GM19372 (cell line): Measurements from ENCODE around the gene FARSB.
A peak's percentile ranks its signal among the peaks of the same experiment; 100 is the strongest.
"Not testable (repeated sequence)": the region's sequence is repeated elsewhere in the genome, so short reads cannot be mapped to it uniquely, and the experiment has no call there.

Experiments used
- ATAC-seq: cut with Tn5 transposase; IDR thresholded peaks from one replicate; pipeline ENCODE4 v1.9.1; 2021; ENCODE audit warnings: mild to moderate bottlenecking, low read depth, moderate library complexity; ENCODE audit not compliant: unreplicated experiment

Gene FARSB

DNA sequence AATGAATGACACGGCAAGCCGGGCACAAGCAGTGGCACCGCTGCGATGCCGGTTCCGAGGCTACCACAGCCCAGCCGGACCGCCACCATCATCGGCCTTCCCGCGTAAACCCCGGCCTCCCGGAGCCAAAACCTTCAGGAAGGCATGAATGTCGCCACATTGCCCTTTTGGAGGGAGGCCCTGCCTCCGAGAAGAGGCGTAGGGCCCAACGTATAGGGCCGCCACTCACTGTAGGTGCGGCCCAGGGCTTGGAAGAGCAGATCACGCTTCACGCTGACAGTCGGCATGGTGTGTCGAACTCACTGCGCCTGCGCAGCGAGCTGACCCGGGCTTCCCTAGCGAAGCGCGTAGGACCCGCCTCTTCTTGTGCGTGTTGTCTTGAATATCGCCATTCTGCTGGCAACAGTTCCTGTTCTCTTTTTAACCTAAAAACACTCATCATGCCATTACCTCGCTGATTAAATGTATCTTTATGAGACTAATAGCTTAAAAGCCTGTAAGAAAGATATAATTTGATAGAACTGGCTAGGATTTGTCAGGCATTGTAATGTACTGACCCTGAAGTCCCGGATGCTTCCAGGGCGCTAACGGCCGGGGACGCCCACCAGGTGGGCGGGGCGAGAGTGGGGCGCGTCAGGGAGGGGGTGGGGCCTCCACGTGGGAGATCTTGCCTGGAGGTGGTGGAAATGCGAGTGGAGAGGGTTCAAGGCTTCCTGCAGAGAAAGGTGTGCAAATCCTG lies at the start of gene FARSB:
Gene FARSB (minus strand): TSS at position 306 of the 739 bp plus-strand sequence. CDS start 19 bp downstream, at position 287.
- peak; percentile 85 for ATAC-seq

DNA sequence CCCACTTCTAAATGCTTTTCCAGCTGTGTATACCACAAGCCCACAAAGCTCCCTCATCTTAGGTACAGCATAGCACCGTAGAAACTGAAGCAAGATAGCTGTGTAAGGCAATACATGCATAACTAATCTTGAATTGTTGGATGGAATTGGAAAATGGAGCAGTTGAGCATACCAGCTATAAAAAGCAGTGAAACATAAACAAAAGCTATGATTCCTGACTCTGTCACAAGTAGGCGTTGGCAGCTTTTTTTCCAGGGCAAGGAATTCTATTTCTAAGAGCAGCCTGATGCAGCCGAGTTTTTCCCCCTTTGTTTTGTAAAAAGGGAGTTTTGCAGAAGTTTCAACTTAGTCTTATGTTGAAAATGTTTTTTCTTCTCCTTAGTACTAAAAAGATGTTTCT lies 48.0 kb upstream of the FARSB start:
- no peak for ATAC-seq

DNA sequence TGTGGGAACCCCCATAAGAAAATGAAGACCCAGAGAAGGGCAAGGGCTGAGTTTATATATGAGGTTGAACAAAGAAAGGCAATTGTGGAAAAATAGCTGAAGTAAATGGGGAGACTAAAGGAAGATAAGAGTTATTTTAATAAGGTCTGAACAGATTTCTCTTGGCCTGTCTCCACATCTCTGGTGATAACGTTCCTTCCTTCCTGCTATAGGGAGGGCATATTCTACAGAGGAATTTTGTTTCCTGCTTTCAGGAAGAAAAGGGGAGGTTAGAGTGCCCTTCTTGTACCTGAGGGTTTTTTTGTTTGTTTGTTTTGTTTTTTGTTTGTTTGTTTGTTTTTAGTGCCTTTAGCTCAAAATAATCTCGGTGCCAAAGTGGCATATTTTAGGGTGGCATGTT lies 47.2 kb upstream of the FARSB start:
- no peak for ATAC-seq

DNA sequence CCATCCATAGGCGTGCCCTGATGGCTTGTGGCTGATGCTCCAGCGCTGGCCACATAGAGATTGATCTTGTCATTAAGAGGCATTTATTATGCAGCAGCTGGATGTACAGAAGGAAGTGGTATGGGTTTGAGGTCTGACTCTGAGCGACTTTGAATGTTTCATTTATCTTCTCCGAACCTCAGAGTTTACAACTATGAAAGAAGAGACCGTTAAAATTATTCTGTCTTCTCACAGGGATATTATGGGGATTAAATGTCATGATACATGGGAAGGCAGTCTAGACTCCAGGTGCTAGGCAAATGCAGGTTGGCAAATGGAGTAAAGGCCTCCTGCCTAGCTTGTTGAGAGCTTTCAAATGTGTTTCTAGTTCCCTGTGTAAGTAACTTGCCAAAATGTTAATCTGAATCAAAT lies 45.8 kb upstream of the FARSB start:
- ATAC-seq: no peak

DNA sequence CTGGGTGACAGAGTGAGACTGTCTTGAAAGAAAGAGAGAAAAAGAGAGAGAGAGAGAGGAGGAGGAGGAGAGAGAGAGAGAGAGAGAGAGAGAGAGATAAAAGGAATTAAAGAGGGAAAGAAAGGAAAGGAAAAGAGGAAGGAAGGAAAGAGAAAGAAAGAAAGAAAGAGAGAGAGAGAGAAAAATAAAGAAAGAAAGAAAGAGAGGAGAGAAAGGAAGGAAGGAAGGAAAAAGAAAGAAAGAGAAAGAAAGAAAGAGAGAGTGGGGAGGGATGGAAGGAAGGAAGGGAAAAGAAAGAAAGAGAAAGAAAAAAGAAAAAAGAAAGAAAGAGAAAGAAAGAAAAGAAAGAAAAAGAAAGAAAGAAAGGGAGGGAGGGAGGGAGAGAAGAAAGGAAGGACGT lies 45.3 kb upstream of the FARSB start:
- no peak for ATAC-seq

DNA sequence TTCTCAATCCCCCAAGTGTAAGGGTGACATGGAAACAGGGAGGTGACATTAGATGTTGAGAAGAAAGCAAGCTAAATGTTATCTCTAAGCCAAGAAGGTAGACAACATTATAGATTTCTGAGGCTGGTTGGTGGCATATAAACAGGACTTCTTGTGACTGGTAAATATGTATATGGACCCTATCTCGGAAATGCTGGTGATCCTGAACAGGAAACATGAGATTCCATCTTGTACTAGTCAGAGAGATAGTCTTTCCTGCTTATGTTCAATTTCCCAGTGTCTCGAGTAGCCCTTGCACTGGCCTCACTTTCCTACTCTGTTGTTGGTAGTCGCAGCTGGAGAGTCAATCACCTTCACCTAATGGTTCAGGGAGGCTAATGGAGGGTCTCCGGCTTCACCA lies 42.4 kb upstream of the FARSB start:
- ATAC-seq: no peak

DNA sequence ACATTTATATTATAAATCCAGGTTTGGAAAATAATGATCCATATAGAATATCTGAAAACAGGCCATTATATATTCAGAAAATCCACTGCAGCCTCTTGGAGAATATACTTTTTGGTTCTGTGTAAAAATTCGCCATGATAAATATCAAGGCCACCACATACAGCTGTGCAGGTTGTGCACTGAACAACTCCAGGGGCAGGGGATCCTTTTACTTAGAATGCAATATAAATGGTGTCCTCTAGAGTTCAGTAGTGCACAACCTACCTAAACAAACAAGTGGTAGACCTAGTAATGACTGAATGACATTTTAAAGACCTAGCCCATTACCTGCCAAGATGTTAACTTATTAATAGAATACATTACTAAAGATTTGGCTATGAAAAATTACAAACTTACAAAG lies 37.9 kb upstream of the FARSB start:
- peak; percentile 47 for ATAC-seq

DNA sequence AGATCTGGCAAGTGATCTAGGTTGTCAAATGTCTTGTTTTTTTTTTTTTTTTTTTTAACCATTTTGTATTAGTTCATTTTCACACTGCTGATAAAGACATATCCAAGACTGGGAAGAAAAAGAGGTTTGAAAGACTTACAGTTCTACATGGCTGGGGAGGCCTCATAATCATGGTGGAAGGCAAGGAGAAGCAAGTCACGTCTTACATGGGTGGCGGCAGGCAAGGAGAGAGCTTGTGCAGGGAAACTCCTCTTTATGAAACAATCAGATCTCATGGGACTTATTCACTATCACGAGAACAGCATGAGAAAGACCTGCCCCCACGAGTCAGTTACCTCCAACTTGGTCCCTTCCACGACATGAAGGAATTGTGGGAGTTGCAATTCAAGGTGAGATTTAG lies 37.5 kb upstream of the FARSB start:
- not testable (repeated sequence) for ATAC-seq

DNA sequence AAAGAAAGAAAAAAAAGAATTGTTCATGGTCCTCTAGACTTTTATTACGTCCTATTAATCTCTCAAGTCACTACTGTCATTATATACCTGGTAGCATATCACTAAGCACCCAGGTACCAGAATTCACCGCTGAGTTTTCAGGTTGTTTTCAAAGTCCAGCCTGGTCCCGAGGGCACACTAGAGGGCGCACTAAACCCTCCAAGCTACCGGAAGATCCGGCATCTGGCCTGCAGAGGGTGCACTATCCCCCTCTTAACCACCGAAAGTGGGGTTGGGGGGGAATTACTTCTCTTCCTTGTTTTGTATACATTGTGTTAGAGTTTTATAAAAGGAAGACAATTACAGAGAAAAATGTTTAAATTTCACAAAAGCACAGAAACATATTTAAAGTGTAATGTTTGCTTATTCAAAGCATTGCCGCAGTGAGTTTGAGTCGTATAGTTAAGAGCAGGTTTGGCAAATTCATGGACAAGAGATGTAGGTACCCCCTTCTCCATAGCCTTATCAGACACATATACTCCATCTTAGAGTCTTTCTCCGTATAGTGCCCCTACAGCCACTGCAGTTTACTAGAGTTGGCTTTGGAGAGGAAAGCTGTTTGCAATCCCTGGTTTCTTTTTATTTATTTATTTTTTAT lies 34.8 kb upstream of the FARSB start:
- ATAC-seq: peak; percentile 95

DNA sequence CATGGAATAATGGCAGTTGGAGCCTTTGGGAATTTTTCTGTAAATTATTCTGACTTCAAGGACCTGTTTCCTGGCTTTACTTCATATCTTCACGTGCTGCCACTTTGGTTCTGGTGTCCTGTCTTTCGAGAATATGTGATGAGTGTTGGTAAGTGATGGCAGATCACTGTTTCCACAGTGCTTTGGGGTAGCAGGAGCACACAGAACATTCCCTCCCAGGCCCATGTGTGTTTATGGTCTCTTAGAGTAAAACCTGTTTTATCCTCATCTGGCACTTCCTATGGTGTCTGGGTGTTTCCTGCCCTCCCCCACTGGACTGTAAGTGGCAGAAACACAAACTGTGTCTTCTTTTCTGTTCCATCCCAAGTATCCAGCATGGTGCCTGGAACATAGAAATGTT lies 33.4 kb upstream of the FARSB start:
- ATAC-seq: no peak

DNA sequence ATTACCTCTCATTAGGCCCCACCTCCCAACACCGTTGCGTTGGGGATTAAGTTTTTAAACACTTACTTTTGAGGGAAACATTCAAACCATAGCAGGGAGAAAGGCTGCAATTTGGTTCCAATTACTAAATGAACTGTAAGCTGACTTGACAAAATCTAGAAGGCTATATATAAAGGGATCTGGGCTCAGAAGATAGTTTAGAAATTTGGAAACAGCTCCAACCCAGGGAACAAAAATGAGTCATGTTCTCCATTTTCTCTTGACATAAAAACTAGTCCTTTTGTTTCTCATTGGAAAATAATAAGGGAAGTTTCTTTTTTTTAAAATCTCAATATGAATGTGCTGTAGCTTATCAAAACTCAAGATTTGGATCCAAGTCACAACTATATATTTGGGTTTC lies 33.0 kb upstream of the FARSB start:
- ATAC-seq: no peak

DNA sequence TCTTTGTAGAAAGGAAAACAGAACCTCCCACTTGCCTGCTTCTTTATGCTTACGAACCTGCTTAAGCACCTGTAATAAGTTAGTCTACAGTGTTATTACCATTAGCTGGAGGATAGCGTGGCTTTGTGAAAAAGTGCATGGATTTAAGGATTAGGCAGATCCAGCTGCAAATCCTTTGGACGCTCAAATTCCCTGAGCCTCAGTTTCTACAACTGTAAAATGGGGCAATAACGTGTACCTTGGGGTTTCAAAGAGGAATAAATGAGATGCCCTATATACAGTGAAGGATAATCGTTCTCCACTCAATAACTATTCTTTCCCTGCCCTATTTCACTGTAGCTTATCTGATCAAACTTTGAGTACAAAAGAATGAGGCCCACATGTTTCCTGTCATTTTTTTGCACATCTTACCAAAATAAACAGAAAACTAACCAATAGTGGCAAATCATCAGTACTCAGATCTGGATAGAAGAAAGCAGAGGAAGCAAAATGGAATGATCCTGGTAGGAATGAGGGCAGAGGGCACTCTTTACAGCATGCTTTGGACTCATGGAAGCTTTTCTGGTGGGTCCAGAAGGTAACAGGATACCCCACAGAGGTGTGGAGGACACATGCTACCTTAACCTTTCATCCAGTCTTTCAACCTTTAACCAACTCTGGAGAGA lies 30.3 kb upstream of the FARSB start:
- no peak for ATAC-seq

DNA sequence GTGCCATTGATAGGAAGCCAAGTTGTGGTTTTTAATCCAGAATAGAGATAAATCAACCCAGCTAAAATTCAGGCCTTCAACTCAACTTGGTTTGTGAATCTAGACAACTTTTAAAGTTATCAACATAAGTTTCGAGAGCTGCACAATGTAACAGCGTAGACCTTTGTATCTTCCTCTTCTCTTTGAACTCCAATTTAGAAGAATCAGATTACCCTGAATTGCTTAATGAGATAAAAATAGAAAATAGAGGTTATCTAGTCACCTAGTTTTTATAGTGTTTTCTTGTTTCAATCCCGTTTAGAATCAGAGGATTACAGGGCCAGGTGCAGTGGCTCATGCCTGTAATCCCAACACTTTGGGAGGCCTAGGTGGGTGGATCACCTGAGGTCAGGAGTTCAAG lies 27.9 kb upstream of the FARSB start:
- ATAC-seq: no peak

DNA sequence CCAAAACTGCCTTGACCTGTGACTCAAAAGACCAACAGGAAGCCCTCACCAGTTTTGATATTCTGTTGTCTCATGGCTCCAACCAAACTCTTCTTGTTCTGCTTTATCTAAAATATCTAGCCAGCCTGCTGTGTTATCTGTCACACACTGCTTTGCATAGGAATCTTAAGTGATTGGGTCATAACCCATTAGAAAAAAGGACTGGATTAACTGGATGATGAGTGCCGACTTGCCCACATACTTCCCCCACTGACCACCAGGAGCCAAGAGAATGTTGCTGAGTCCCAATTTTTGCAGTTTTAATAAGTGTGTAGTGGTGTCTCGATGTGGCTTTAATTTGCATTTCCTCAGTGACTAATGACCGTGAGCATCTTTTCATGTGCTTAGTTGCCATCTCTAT lies 22.1 kb upstream of the FARSB start:
- ATAC-seq: no peak

DNA sequence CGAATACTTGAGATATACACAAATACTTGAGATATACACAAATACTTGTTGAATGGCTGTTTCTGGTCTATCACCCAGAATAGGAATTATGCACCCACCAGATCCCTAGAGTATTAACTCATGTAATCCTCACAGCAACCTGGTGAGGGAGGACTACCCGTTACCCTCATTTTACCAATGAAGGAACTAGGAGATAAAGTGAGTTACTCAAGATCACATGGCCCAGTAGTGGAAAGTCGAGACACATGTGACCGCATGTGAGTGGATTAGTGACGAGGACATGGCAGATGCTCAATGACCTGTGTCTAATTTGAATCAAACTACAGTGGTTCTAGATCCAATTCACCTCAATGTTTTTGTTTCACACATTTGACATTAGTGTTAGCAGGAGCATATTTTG lies 18.0 kb upstream of the FARSB start:
- no peak for ATAC-seq

DNA sequence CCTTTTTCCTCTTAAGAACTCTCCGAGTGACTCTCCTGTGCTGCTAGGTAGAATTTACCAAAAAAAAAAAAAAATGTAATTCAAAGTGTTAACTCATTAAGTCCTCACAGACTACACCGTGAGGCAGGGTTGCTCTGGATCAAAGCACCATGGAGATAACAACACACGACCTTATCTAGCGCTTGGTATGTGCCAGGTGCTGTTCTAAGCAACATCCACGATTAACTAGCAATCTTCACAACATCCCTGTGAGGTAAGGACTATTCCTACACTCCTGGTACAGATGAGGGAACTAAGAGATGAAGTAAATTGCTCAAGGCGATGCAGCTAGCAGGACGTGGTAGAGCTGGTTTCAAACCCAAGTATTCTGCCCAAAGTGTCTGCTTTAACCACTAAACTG lies 17.4 kb upstream of the FARSB start:
- no peak for ATAC-seq

DNA sequence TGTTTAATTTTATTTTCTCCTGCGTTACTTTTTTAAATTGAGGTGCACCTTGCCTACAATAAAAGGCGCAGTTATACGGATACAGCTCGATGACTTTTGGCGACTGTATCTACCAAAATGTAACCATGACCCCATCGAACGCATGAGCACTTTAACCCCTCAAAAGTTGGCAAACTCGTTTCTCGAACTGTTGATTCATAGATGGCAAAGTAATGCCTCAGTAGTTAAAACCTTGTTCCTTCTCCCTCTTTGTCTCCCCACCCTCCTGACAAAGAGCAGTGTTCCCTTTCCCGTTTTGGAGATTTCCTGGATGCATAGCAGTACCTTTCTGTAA lies 16.1 kb upstream of the FARSB start:
- no peak for ATAC-seq

DNA sequence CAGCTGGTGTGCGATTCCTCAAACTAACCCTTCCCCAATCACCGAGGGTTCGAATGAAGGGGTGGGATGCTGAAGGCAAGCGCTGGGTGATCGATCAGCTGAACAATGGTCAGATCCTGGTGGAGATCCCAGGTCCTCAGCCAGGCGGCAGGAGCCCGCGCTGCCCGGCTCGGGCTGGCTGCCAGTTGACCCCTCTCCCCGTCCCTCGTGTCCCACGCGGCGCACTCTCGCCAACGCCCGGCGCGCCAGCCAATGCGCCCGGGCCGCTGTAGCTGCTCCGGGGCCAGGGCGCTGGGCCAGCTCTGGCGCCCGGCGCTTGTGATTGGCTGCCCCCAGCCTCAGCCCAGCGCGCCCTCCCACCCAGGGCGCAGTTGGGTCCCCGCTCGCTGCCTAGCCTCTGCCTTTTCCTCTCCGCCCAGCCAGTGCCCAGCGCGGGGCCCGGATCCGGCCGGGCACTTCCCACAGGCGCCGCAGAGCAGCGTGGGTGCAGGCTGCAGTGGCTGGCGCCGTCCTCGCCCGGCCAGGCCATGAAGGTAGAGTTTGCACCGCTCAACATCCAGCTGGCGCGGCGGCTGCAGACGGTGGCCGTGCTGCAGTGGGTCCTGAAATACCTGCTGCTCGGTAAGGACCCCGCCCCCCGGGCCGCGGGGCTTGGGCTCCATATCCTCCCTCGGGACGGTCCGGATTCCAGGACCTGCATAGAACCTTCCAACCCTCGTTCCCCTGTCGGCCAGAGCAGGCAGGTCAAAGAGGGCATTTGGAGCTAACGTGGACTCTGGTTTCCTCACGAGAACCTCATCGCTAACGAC lies 15.6 kb upstream of the FARSB start, which contains the start of gene MOGAT1:
Gene MOGAT1 (plus strand): TSS at position 400 of the 809 bp plus-strand sequence. CDS start 128 bp downstream, at position 528.
- peak; percentile 66 for ATAC-seq

DNA sequence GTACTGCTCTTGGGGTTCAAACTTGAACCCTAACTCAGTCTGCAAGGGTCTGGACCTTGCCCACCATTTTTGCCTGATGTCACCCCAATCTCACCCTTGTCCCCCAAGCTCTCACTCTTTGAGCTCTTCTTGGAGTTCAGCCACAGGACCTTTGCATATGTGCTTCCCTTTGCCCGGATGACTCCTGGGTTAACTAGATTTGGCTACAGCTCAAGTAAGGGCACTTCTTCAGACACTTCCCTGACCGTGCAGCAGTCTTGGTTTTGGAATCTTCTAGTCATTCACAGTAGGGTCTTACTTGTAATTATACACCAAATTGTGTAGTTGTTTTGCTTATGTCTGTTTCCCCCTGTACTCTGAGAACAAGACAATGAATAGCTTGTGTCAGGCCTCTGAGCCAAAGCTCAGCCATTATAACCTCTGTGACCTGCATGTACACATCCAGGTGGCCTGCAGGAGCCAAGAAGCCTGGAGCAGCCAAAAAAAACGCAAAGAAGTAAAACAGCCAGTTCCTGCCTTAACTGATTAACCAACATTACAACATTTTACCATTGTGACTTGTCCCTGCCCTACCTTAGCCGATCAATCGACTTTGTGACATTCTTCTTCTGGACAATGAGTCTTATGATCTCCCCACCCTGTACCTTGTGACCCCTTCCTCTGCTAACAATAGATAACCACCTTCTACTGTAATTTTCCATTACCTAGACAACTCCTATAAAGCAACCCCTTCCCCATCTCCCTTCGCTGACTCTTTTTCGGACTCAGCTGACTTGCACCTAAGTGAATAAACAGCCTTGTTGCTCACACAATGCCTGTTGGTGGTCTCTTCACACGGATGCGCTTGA lies 14.5 kb upstream of the FARSB start:
- ATAC-seq: no peak

DNA sequence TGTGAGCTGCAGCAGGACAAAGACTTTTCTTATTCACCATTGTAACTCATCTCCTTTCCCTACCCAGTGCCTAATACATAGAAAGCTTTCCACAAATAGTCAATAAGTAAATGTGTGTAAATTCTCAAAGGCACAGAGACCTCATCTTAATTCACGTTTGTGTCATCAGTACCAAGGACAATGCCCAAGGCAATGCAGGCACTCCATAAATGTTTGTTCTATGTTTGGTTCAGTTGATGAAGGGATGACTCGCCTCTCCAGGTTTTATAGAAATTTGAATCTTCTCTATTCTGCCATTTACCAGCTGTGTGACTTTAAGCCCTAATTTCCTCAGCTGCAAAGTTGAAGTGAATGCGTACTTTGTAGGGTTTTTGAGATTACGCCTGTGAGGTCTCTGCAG lies 13.5 kb upstream of the FARSB start:
- ATAC-seq: no peak
